Measurements from ENCODE around the gene RPAIN. TPM values are rescaled to one million over a fixed set of nuclear protein-coding genes. Genes with fewer than 3 reads are reported as not detected.

The RPAIN gene
- total and polyA plus RNA-seq, 2 donors (not counting 3 experiments of a cell fraction or from before 2014, with no cell fraction given), result 39.3 to 55.9 TPM

- Histone ChIP-seq H3K9ac (replicated peaks; ENCODE audit: extremely low read depth, insufficient read depth, low read length) (no peak overlapping the region), H3K79me2 (ENCODE audit: control insufficient read depth, insufficient read depth, low read length) (no peaks in the 10 kb centered on the region), H3K4me1 (ENCODE audit: control insufficient read depth, extremely low read depth, insufficient read depth, low read length) (no peaks in the 10 kb centered on the region), H3K27ac (ENCODE audit: insufficient read depth, low read depth, low read length) (no peak overlapping the region), H3K4me2 (ENCODE audit: insufficient read depth, low read length) (no peak overlapping the region), H3K4me3 (replicated peaks in 1 of 3; ENCODE audit: insufficient read depth in 1 of 3, low read depth in 1 of 3, low read length in 3 of 3) (no peak overlapping the region), H3K36me3 (ENCODE audit: control insufficient read depth in 2 of 2, extremely low read depth in 1 of 2, insufficient read depth in 2 of 2, low read length in 2 of 2) (peaks cover 16 to 48% of the 10 kb centered on the region in 2 experiments), H3K9me3 (replicated peaks; ENCODE audit: control insufficient read depth, insufficient read depth, low read length) (no peaks in the 10 kb centered on the region), H2AFZ (ENCODE audit: low read depth, low read length) (no peak overlapping the region), H3K9me1 (replicated peaks; ENCODE audit: control insufficient read depth, extremely low read depth, insufficient read depth, low read length) (no peaks in the 10 kb centered on the region), H3K27me3 (ENCODE audit: control insufficient read depth in 2 of 2, insufficient read depth in 2 of 2, low read length in 2 of 2) (no peaks in the 10 kb centered on the region), H4K20me1 (replicated peaks; ENCODE audit: control insufficient read depth, extremely low read depth, insufficient read depth, low read length) (no peaks in the 10 kb centered on the region)
- BruUV-seq (replicated peaks), result no TSS peak
- CTCF ChIA-PET, result interaction anchor here (2.0 kb wide), 1 partner anchor 9 kb away, joined by 7 read pairs; no protein-coding TSS in a partner anchor
- TF ChIP-seq GATA2 (IDR thresholded peaks at IDR 0.05; ENCODE audit: insufficient read depth, insufficient read length, low read depth, low read length) (no peak), EZH2 (IDR thresholded peaks at IDR 0.05; ENCODE audit: borderline replicate concordance, low read depth, low read length, severe bottlenecking) (no peak), FOS (IDR thresholded peaks at IDR 0.05; ENCODE audit: borderline replicate concordance, insufficient read depth, low read length) (no peak), JUN (IDR thresholded peaks at IDR 0.05; ENCODE audit: borderline replicate concordance, insufficient read depth, insufficient read length, low read depth) (no peak), MAX (IDR thresholded peaks at IDR 0.05; ENCODE audit: insufficient read depth, insufficient read length) (no peak), CTCF (IDR thresholded peaks at IDR 0.05; ENCODE audit: extremely low read depth in 1 of 2, insufficient read depth in 1 of 2, low read depth in 1 of 2, low read length in 2 of 2) (no peak), POLR2AphosphoS5 (IDR thresholded peaks at IDR 0.05; ENCODE audit: insufficient read depth, low read depth, low read length) (no peak), MYC (IDR thresholded peaks at IDR 0.05; ENCODE audit: low read depth, low read length) (no peak)
- no peak for DNase-seq (ENCODE audit: low read depth, low spot score)
- POLR2A ChIA-PET, result no interaction called here
- dilution Hi-C loops (cut with MboI; ENCODE audit: extremely low pct_ligation_motif_present, low sequenced_read_pairs), result no loop called here
- intact Hi-C loops (cut with micrococcal nuclease), result no loop called here
- FAIRE-seq, result no peak
Measured at GRCh38 chr17:5381542-5381941, 38.4 kb upstream of the RPAIN start.
